ENCODE results near the gene MEF2C.

Gene MEF2C

GRCh38 chr5:88741964-88742363 is 141.0 kb downstream of the MEF2C start:
- H3K27ac ChIP-seq (ENCODE audit: low read length): no peak overlapping the region
- no peaks in the 10 kb centered on the region for H3K36me3 ChIP-seq (ENCODE audit: control insufficient read depth, low read depth, low read length)
- no peak overlapping the region for H3K4me3 ChIP-seq (ENCODE audit: low read length)
- H3K4me1 ChIP-seq (ENCODE audit: control insufficient read depth, low read depth, low read length): no peaks in the 10 kb centered on the region
- no peak overlapping the region for H3K9ac ChIP-seq (ENCODE audit: low read length)
- H3K9me3 ChIP-seq (ENCODE audit: control insufficient read depth, low read depth, low read length): no peaks in the 10 kb centered on the region
- H3K27me3 ChIP-seq (ENCODE audit: control insufficient read depth, insufficient read depth, low read length): no peaks in the 10 kb centered on the region

- Histone ChIP-seq H3K4me3 (ENCODE audit: low read length) (no peak overlapping the region), H3K9ac (ENCODE audit: low read length) (no peak overlapping the region), H3K36me3 (ENCODE audit: control insufficient read depth, low read depth, low read length) (no peaks in the 10 kb centered on the region), H3K27me3 (ENCODE audit: control insufficient read depth, insufficient read depth, low read length) (no peaks in the 10 kb centered on the region), H3K4me1 (ENCODE audit: control insufficient read depth, low read depth, low read length) (no peaks in the 10 kb centered on the region), H3K27ac (ENCODE audit: low read length) (no peak overlapping the region), H3K9me3 (ENCODE audit: control insufficient read depth, low read depth, low read length) (no peaks in the 10 kb centered on the region)
Observed at GRCh38 chr5:88740604-88741185, 142.3 kb downstream of the MEF2C start.

GRCh38 chr5:88736494-88736893 is 146.5 kb downstream of the MEF2C start:
- no peaks in the 10 kb centered on the region for H3K27me3 ChIP-seq (ENCODE audit: control insufficient read depth, insufficient read depth, low read length)
- H3K9ac ChIP-seq (ENCODE audit: low read length): no peak overlapping the region
- H3K9me3 ChIP-seq (ENCODE audit: control insufficient read depth, low read depth, low read length): no peaks in the 10 kb centered on the region
- H3K36me3 ChIP-seq (ENCODE audit: control insufficient read depth, low read depth, low read length): no peaks in the 10 kb centered on the region
- no peak overlapping the region for H3K27ac ChIP-seq (ENCODE audit: low read length)
- H3K4me3 ChIP-seq (ENCODE audit: low read length): no peak overlapping the region
- no peaks in the 10 kb centered on the region for H3K4me1 ChIP-seq (ENCODE audit: control insufficient read depth, low read depth, low read length)

GRCh38 chr5:88734983-88735382 is 148.0 kb downstream of the MEF2C start:
- H3K4me3 ChIP-seq (ENCODE audit: low read length): no peak overlapping the region
- no peak overlapping the region for H3K27ac ChIP-seq (ENCODE audit: low read length)
- H3K4me1 ChIP-seq (ENCODE audit: control insufficient read depth, low read depth, low read length): no peaks in the 10 kb centered on the region
- H3K9me3 ChIP-seq (ENCODE audit: control insufficient read depth, low read depth, low read length): no peaks in the 10 kb centered on the region
- H3K36me3 ChIP-seq (ENCODE audit: control insufficient read depth, low read depth, low read length): no peaks in the 10 kb centered on the region
- no peaks in the 10 kb centered on the region for H3K27me3 ChIP-seq (ENCODE audit: control insufficient read depth, insufficient read depth, low read length)
- H3K9ac ChIP-seq (ENCODE audit: low read length): no peak overlapping the region

GRCh38 chr5:88734191-88734640 is 148.8 kb downstream of the MEF2C start:
- Histone ChIP-seq H3K36me3 (ENCODE audit: control insufficient read depth, low read depth, low read length) (no peaks in the 10 kb centered on the region), H3K4me1 (ENCODE audit: control insufficient read depth, low read depth, low read length) (no peaks in the 10 kb centered on the region), H3K4me3 (ENCODE audit: low read length) (no peak overlapping the region), H3K27me3 (ENCODE audit: control insufficient read depth, insufficient read depth, low read length) (no peaks in the 10 kb centered on the region), H3K9me3 (ENCODE audit: control insufficient read depth, low read depth, low read length) (no peaks in the 10 kb centered on the region), H3K9ac (ENCODE audit: low read length) (no peak overlapping the region), H3K27ac (ENCODE audit: low read length) (no peak overlapping the region)

GRCh38 chr5:88732862-88733261 is 150.1 kb downstream of the MEF2C start:
- H3K4me1 ChIP-seq (ENCODE audit: control insufficient read depth, low read depth, low read length): no peaks in the 10 kb centered on the region
- H3K4me3 ChIP-seq (ENCODE audit: low read length): no peak overlapping the region
- no peaks in the 10 kb centered on the region for H3K36me3 ChIP-seq (ENCODE audit: control insufficient read depth, low read depth, low read length)
- H3K9ac ChIP-seq (ENCODE audit: low read length): no peak overlapping the region
- no peaks in the 10 kb centered on the region for H3K27me3 ChIP-seq (ENCODE audit: control insufficient read depth, insufficient read depth, low read length)
- no peaks in the 10 kb centered on the region for H3K9me3 ChIP-seq (ENCODE audit: control insufficient read depth, low read depth, low read length)
- no peak overlapping the region for H3K27ac ChIP-seq (ENCODE audit: low read length)

- H3K36me3 ChIP-seq (ENCODE audit: control insufficient read depth, low read depth, low read length): no peaks in the 10 kb centered on the region
- H3K27ac ChIP-seq (ENCODE audit: low read length): no peak overlapping the region
- no peaks in the 10 kb centered on the region for H3K27me3 ChIP-seq (ENCODE audit: control insufficient read depth, insufficient read depth, low read length)
- H3K4me3 ChIP-seq (ENCODE audit: low read length): no peak overlapping the region
- H3K9me3 ChIP-seq (ENCODE audit: control insufficient read depth, low read depth, low read length): no peaks in the 10 kb centered on the region
- H3K9ac ChIP-seq (ENCODE audit: low read length): no peak overlapping the region
- H3K4me1 ChIP-seq (ENCODE audit: control insufficient read depth, low read depth, low read length): no peaks in the 10 kb centered on the region
Observed at GRCh38 chr5:88732181-88732633, 150.8 kb downstream of the MEF2C start.

- H3K27me3 ChIP-seq (ENCODE audit: control insufficient read depth, insufficient read depth, low read length): no peaks in the 10 kb centered on the region
- H3K9me3 ChIP-seq (ENCODE audit: control insufficient read depth, low read depth, low read length): no peaks in the 10 kb centered on the region
- H3K4me3 ChIP-seq (ENCODE audit: low read length): no peak overlapping the region
- H3K9ac ChIP-seq (ENCODE audit: low read length): no peak overlapping the region
- no peak overlapping the region for H3K27ac ChIP-seq (ENCODE audit: low read length)
- no peaks in the 10 kb centered on the region for H3K4me1 ChIP-seq (ENCODE audit: control insufficient read depth, low read depth, low read length)
- no peaks in the 10 kb centered on the region for H3K36me3 ChIP-seq (ENCODE audit: control insufficient read depth, low read depth, low read length)
Observed at GRCh38 chr5:88729829-88730182, 153.2 kb downstream of the MEF2C start.

GRCh38 chr5:88729084-88729828 is 153.7 kb downstream of the MEF2C start:
- Histone ChIP-seq H3K27me3 (ENCODE audit: control insufficient read depth, insufficient read depth, low read length) (no peaks in the 10 kb centered on the region), H3K36me3 (ENCODE audit: control insufficient read depth, low read depth, low read length) (no peaks in the 10 kb centered on the region), H3K4me3 (ENCODE audit: low read length) (no peak overlapping the region), H3K9ac (ENCODE audit: low read length) (no peak overlapping the region), H3K27ac (ENCODE audit: low read length) (no peak overlapping the region), H3K9me3 (ENCODE audit: control insufficient read depth, low read depth, low read length) (no peaks in the 10 kb centered on the region), H3K4me1 (ENCODE audit: control insufficient read depth, low read depth, low read length) (no peaks in the 10 kb centered on the region)

GRCh38 chr5:88727705-88728313 is 155.2 kb downstream of the MEF2C start:
- Histone ChIP-seq H3K36me3 (ENCODE audit: control insufficient read depth, low read depth, low read length) (no peaks in the 10 kb centered on the region), H3K27ac (ENCODE audit: low read length) (no peak overlapping the region), H3K9me3 (ENCODE audit: control insufficient read depth, low read depth, low read length) (no peaks in the 10 kb centered on the region), H3K27me3 (ENCODE audit: control insufficient read depth, insufficient read depth, low read length) (peaks cover 12% of the 10 kb centered on the region), H3K4me1 (ENCODE audit: control insufficient read depth, low read depth, low read length) (peaks cover 2% of the 10 kb centered on the region), H3K9ac (ENCODE audit: low read length) (no peak overlapping the region), H3K4me3 (ENCODE audit: low read length) (no peak overlapping the region)

- Histone ChIP-seq H3K4me3 (ENCODE audit: low read length) (no peak overlapping the region), H3K4me1 (ENCODE audit: control insufficient read depth, low read depth, low read length) (peaks cover 9% of the 10 kb centered on the region), H3K9ac (ENCODE audit: low read length) (no peak overlapping the region), H3K36me3 (ENCODE audit: control insufficient read depth, low read depth, low read length) (no peaks in the 10 kb centered on the region), H3K27me3 (ENCODE audit: control insufficient read depth, insufficient read depth, low read length) (peaks cover 21% of the 10 kb centered on the region), H3K9me3 (ENCODE audit: control insufficient read depth, low read depth, low read length) (no peaks in the 10 kb centered on the region), H3K27ac (ENCODE audit: low read length) (no peak overlapping the region)
Observed at GRCh38 chr5:88725454-88725853, 157.5 kb downstream of the MEF2C start.

- no peaks in the 10 kb centered on the region for H3K36me3 ChIP-seq (ENCODE audit: control insufficient read depth, low read depth, low read length)
- peaks cover 9% of the 10 kb centered on the region for H3K4me1 ChIP-seq (ENCODE audit: control insufficient read depth, low read depth, low read length)
- H3K9me3 ChIP-seq (ENCODE audit: control insufficient read depth, low read depth, low read length): no peaks in the 10 kb centered on the region
- H3K9ac ChIP-seq (ENCODE audit: low read length): no peak overlapping the region
- H3K27me3 ChIP-seq (ENCODE audit: control insufficient read depth, insufficient read depth, low read length): peaks cover 21% of the 10 kb centered on the region
- H3K4me3 ChIP-seq (ENCODE audit: low read length): no peak overlapping the region
- no peak overlapping the region for H3K27ac ChIP-seq (ENCODE audit: low read length)
Observed at GRCh38 chr5:88724201-88724600, 158.8 kb downstream of the MEF2C start.

Data from iPS-18a (cell line).